Measurements from ENCODE around the gene KIF16B.

Gene KIF16B

DNA sequence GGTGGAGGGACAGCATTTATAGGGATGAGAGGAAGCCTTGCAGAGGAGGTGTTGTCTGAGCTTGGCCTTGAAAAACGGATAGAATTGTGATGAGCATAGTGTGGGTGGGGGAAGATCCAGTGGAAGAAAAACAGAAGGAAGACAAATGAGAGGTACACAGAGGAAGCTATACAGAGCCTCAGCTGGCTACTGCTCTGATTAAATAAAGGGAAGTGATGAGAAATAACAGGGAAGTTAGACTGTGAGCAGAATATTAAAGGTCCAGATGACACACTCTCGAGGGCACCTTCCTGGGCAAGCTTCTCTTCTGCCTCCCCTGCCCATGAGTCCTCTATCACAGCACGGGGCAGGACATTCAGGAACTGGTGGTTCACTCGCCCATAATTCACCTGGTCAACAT lies 182.3 kb downstream of the KIF16B start:
- Histone ChIP-seq H3K4me1 (ENCODE audit: control insufficient read depth, insufficient read depth, low read length) (no peaks in the 10 kb centered on the region), H3K4me3 (ENCODE audit: low read length) (no peak overlapping the region), H3K9me3 (ENCODE audit: control insufficient read depth, low read length) (no peaks in the 10 kb centered on the region), H3K9ac (ENCODE audit: low read length) (no peak overlapping the region), H3K36me3 (ENCODE audit: control insufficient read depth, insufficient read depth, low read length, severe bottlenecking) (peaks cover 2% of the 10 kb centered on the region), H3K27me3 (replicated peaks; ENCODE audit: control insufficient read depth, insufficient read depth, low read length) (no peaks in the 10 kb centered on the region)
- no peak for DNase-seq (ENCODE audit: low read depth)

- no peak overlapping the region for H3K9ac ChIP-seq (ENCODE audit: low read length)
- DNase-seq (ENCODE audit: low read depth) = no peak
- H3K27me3 ChIP-seq (replicated peaks; ENCODE audit: control insufficient read depth, insufficient read depth, low read length) = no peaks in the 10 kb centered on the region
- peaks cover 2% of the 10 kb centered on the region for H3K36me3 ChIP-seq (ENCODE audit: control insufficient read depth, insufficient read depth, low read length, severe bottlenecking)
- H3K9me3 ChIP-seq (ENCODE audit: control insufficient read depth, low read length) = no peaks in the 10 kb centered on the region
- H3K4me3 ChIP-seq (ENCODE audit: low read length) = no peak overlapping the region
- H3K4me1 ChIP-seq (ENCODE audit: control insufficient read depth, insufficient read depth, low read length) = no peaks in the 10 kb centered on the region
Observed at GRCh38 chr20:16388731-16389130, 184.5 kb downstream of the KIF16B start.

- no peak for DNase-seq (ENCODE audit: low read depth)
- H3K9ac ChIP-seq (ENCODE audit: low read length) = no peak overlapping the region
- H3K36me3 ChIP-seq (ENCODE audit: control insufficient read depth, insufficient read depth, low read length, severe bottlenecking) = peaks cover 2% of the 10 kb centered on the region
- H3K4me1 ChIP-seq (ENCODE audit: control insufficient read depth, insufficient read depth, low read length) = no peaks in the 10 kb centered on the region
- no peaks in the 10 kb centered on the region for H3K27me3 ChIP-seq (replicated peaks; ENCODE audit: control insufficient read depth, insufficient read depth, low read length)
- no peak overlapping the region for H3K4me3 ChIP-seq (ENCODE audit: low read length)
- no peaks in the 10 kb centered on the region for H3K9me3 ChIP-seq (ENCODE audit: control insufficient read depth, low read length)
Observed at GRCh38 chr20:16387666-16388065, 185.6 kb downstream of the KIF16B start.

DNA sequence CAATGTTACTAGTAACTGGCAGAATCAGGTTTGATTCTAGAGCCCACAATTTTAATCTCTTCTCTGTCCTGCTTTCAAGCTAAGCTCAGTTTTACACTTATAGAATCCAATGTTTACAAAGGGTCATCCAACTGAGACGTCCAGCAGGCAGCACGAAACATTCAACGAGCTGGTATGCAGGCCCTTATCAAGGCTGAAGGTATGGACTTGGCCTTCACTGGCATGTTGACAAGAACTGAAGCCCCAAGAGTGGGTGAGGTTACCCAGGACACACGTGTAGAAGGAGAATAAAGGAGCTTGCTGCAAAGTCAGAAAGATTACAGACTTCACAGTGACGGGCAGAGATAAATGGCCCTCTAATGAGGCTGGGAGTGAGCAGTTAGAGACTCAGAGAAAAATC lies 187.4 kb downstream of the KIF16B start:
- no peak overlapping the region for H3K9ac ChIP-seq (ENCODE audit: low read length)
- no peak for DNase-seq (ENCODE audit: low read depth)
- no peaks in the 10 kb centered on the region for H3K9me3 ChIP-seq (ENCODE audit: control insufficient read depth, low read length)
- H3K36me3 ChIP-seq (ENCODE audit: control insufficient read depth, insufficient read depth, low read length, severe bottlenecking) = peaks cover 2% of the 10 kb centered on the region
- H3K4me3 ChIP-seq (ENCODE audit: low read length) = no peak overlapping the region
- H3K4me1 ChIP-seq (ENCODE audit: control insufficient read depth, insufficient read depth, low read length) = no peaks in the 10 kb centered on the region
- H3K27me3 ChIP-seq (replicated peaks; ENCODE audit: control insufficient read depth, insufficient read depth, low read length) = no peaks in the 10 kb centered on the region

DNA sequence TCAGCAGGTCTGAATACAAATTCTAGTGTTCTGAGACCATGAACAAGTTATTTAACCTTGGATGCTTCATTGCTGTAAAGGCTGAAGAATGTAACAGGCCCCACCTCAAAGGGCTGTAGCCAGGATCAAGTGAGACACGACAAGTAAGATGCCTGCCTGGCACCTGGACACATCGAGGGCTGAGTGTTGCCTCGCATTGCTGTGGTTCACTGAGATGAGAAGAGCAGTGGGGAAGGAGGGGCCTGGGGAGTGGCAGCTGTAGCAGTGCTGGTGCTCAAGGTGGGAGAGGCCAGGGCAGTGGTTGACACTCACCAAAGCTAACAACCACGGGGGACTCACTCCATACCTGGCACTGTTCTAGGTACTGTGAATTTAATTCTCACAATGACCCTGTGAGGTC lies 187.8 kb downstream of the KIF16B start:
- Histone ChIP-seq H3K9ac (ENCODE audit: low read length) (no peak overlapping the region), H3K4me3 (ENCODE audit: low read length) (no peak overlapping the region), H3K4me1 (ENCODE audit: control insufficient read depth, insufficient read depth, low read length) (no peaks in the 10 kb centered on the region), H3K36me3 (ENCODE audit: control insufficient read depth, insufficient read depth, low read length, severe bottlenecking) (no peaks in the 10 kb centered on the region), H3K9me3 (ENCODE audit: control insufficient read depth, low read length) (no peaks in the 10 kb centered on the region), H3K27me3 (replicated peaks; ENCODE audit: control insufficient read depth, insufficient read depth, low read length) (no peaks in the 10 kb centered on the region)
- no peak for DNase-seq (ENCODE audit: low read depth)

- Histone ChIP-seq H3K9ac (ENCODE audit: low read length) (no peak overlapping the region), H3K4me3 (ENCODE audit: low read length) (no peak overlapping the region), H3K4me1 (ENCODE audit: control insufficient read depth, insufficient read depth, low read length) (no peaks in the 10 kb centered on the region), H3K27me3 (replicated peaks; ENCODE audit: control insufficient read depth, insufficient read depth, low read length) (no peaks in the 10 kb centered on the region), H3K36me3 (ENCODE audit: control insufficient read depth, insufficient read depth, low read length, severe bottlenecking) (peaks cover 10% of the 10 kb centered on the region), H3K9me3 (ENCODE audit: control insufficient read depth, low read length) (no peaks in the 10 kb centered on the region)
- no peak for DNase-seq (ENCODE audit: low read depth)
Observed at GRCh38 chr20:16381444-16381843, 191.8 kb downstream of the KIF16B start.

- no peaks in the 10 kb centered on the region for H3K9me3 ChIP-seq (ENCODE audit: control insufficient read depth, low read length)
- DNase-seq (ENCODE audit: low read depth) = no peak
- H3K4me1 ChIP-seq (ENCODE audit: control insufficient read depth, insufficient read depth, low read length) = no peaks in the 10 kb centered on the region
Observed at GRCh38 chr20:16378712-16379370, 194.4 kb downstream of the KIF16B start.

GRCh38 chr20:16378122-16378521 lies 195.1 kb downstream of the KIF16B start:
- no peak for DNase-seq (ENCODE audit: low read depth)
- no peaks in the 10 kb centered on the region for H3K27me3 ChIP-seq (replicated peaks; ENCODE audit: control insufficient read depth, insufficient read depth, low read length)
- no peaks in the 10 kb centered on the region for H3K4me1 ChIP-seq (ENCODE audit: control insufficient read depth, insufficient read depth, low read length)
- no peak overlapping the region for H3K4me3 ChIP-seq (ENCODE audit: low read length)
- no peaks in the 10 kb centered on the region for H3K9me3 ChIP-seq (ENCODE audit: control insufficient read depth, low read length)
- no peak overlapping the region for H3K9ac ChIP-seq (ENCODE audit: low read length)
- H3K36me3 ChIP-seq (ENCODE audit: control insufficient read depth, insufficient read depth, low read length, severe bottlenecking) = peaks cover 14% of the 10 kb centered on the region

More at GRCh38 chr20:16378712-16379370, 194.4 kb downstream of the KIF16B start:
- Histone ChIP-seq H3K4me3 (ENCODE audit: low read length) (no peak overlapping the region), H3K36me3 (ENCODE audit: control insufficient read depth, insufficient read depth, low read length, severe bottlenecking) (peaks cover 14% of the 10 kb centered on the region), H3K9ac (ENCODE audit: low read length) (no peak overlapping the region), H3K27me3 (replicated peaks; ENCODE audit: control insufficient read depth, insufficient read depth, low read length) (no peaks in the 10 kb centered on the region)

GRCh38 chr20:16369441-16369840 lies 203.8 kb downstream of the KIF16B start:
- Histone ChIP-seq H3K4me1 (ENCODE audit: control insufficient read depth, insufficient read depth, low read length) (peaks cover 7% of the 10 kb centered on the region), H3K9ac (ENCODE audit: low read length) (no peak overlapping the region), H3K36me3 (ENCODE audit: control insufficient read depth, insufficient read depth, low read length, severe bottlenecking) (peaks cover 6% of the 10 kb centered on the region), H3K4me3 (ENCODE audit: low read length) (no peak overlapping the region), H3K27me3 (replicated peaks; ENCODE audit: control insufficient read depth, insufficient read depth, low read length) (no peaks in the 10 kb centered on the region), H3K9me3 (ENCODE audit: control insufficient read depth, low read length) (no peaks in the 10 kb centered on the region)
- DNase-seq (ENCODE audit: low read depth) = peak; percentile 8

DNA sequence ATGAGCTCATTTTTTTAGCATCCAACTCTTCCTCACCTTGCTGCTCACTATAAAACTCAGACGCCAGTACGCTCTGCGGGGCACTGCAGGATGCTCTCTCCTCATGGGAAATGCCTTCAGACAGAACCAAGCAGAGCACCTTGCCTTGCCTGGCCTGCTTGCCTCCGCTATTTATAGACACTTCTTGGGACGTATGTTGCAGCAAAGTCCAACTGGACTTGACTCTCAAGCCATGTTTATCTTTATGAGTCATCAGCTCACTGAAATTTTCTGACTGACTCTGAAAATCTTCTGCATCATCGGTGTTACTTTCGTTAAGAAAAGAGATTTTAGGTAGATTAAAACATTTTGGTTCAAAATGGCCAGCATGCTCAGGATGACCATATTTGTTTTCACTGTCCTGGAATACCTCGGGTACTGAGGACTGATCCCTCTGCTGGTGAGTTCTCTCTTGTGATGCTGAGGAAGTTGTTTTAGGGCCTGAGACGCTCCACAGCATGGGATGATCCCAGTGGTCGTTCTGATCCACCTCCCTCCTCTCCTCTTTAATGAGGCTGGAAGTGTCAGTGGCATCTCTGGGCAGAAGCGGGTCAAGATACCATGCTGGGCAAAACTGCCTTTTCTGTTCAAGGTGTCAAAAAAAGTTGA lies 204.5 kb downstream of the KIF16B start:
- peak; percentile 36 for DNase-seq (ENCODE audit: low read depth)
- Histone ChIP-seq H3K27me3 (replicated peaks; ENCODE audit: control insufficient read depth, insufficient read depth, low read length) (no peaks in the 10 kb centered on the region), H3K9me3 (ENCODE audit: control insufficient read depth, low read length) (no peaks in the 10 kb centered on the region), H3K4me1 (ENCODE audit: control insufficient read depth, insufficient read depth, low read length) (peaks cover 14% of the 10 kb centered on the region), H3K36me3 (ENCODE audit: control insufficient read depth, insufficient read depth, low read length, severe bottlenecking) (peaks cover 5% of the 10 kb centered on the region), H3K9ac (ENCODE audit: low read length) (no peak overlapping the region), H3K4me3 (ENCODE audit: low read length) (no peak overlapping the region)

DNA sequence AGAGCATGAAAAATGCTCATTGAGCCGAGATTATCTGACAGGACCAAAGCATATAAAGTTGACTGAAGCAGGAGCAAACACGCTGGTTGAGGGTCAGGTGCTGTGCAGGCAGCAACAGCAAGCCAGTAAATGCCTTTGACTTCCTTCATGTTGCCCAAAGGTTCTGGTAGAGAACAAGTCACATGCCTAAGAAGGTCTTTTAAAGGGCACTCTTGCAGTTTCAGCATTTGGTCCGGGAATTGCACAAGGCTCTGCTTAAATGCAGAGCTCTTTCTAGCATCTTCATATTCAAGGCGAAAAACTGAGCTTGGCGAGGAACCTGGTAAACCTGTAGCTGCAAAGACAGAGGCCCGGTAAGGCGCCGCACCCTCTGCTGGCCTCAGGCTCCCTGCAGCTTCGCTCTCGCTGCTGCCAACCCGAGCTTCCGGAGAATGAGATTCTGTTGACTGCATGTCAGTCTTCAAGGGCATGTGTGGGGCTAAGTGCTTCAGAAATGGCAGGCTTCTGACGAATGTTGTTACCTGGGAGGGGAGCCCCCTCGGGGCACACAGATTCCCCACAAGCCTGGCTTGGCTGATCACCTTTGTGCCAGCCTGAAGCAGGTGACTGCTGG lies 205.2 kb downstream of the KIF16B start:
- Histone ChIP-seq H3K4me3 (ENCODE audit: low read length) (no peak overlapping the region), H3K27me3 (replicated peaks; ENCODE audit: control insufficient read depth, insufficient read depth, low read length) (no peaks in the 10 kb centered on the region), H3K9ac (ENCODE audit: low read length) (no peak overlapping the region), H3K4me1 (ENCODE audit: control insufficient read depth, insufficient read depth, low read length) (peaks cover 21% of the 10 kb centered on the region), H3K36me3 (ENCODE audit: control insufficient read depth, insufficient read depth, low read length, severe bottlenecking) (peaks cover 5% of the 10 kb centered on the region), H3K9me3 (ENCODE audit: control insufficient read depth, low read length) (no peaks in the 10 kb centered on the region)
- DNase-seq (ENCODE audit: low read depth) = no peak

Data from adipocyte (in vitro differentiated cells).